Fibroblast of peridontal ligament (primary cell): ENCODE data around the gene SLC22A1.
"Not testable (repeated sequence)": the region's sequence is repeated elsewhere in the genome, so short reads cannot be mapped to it uniquely, and the experiment has no call there.

Source experiments
- DNase-seq: peaks from one replicate; pipeline ENCODE4 v3.0.0-alpha.2; 2010; ENCODE audit errors: extremely low read depth

SLC22A1 gene

GRCh38 chr6:160121558-160121957 is at the start of gene SLC22A1:
Gene SLC22A1 (plus strand): TSS chr6:160121815. CDS start chr6:160121936, 121 bp downstream.
- DNase-seq, result no peak

DNA sequence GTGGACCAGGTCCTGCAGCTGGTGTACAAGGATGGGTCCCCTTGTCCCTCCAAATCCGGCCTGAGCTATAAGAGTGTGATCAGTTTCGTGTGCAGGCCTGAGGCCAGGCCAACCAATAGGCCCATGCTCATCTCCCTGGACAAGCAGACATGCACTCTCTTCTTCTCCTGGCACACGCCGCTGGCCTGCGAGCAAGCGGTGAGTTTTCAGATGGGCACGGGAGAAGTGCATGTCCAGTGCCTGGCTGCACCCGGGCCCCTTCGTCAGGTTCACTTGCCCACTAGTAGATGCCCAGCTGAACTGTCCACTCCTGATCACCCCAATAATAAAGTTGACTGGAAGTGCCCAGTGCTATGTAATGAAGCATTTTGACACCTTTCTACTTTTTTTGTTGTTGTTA is 48.3 kb upstream of the SLC22A1 start:
- no peak for DNase-seq

DNA sequence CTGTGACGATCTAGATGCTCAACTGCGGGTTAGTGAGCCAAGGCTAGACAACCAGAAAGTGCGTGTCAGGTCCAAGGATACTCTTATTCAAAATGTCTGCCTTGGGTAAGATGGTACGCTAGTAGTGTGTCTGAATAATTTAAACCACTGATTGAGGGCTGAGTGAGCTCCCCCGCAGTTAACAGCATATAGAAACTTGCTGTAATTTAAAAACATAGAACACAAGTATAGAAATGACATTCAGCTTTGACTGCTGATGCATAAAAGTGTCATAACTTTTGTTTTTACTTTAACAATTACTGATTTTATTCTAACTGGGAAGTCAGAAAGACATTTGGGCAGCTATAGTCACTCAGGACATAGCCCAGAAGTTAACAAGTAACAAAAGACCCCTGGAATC is 45.6 kb upstream of the SLC22A1 start:
- no peak for DNase-seq

- no peak for DNase-seq
These were observed 44.6 kb upstream of the SLC22A1 start for GRCh38 chr6:160077024-160077423.

DNA sequence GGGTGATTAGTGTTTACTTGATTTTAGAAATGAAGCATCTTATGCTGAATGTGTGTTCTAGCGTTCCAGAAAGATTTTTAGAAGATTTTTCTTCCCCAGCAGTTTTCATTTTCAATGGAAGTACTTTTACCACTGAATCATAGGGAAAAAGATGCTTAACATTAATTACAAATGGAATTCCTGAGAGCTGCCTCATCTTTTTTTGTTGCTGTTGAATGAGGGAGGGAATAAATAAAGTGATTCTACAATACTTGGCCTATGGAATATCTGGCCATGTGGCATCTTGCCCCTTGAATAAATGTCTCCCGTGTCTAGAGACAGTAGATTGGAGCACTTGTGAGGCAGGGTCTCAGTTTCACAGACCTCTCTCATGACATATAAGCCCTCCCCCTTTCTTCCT is 44.1 kb upstream of the SLC22A1 start:
- peak; percentile 52 for DNase-seq

- DNase-seq, result no peak
These were observed 42.5 kb upstream of the SLC22A1 start for GRCh38 chr6:160078883-160079685.

- no peak for DNase-seq
These were observed 42.0 kb upstream of the SLC22A1 start for GRCh38 chr6:160079686-160080043.

DNA sequence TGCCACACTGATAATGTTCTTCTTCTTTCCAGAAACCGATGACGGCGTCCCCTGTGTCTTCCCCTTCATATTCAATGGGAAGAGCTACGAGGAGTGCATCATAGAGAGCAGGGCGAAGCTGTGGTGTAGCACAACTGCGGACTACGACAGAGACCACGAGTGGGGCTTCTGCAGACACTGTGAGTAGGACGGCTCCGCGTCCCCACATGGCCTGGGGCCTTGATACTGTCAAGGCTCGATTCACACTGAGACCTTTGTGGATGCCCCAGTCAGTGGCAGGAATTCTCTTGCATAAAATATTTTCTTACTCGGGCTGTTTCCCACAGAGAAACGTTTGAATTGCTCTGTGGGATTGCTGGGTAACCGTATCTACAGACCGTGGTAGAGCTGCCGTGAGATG is 41.5 kb upstream of the SLC22A1 start:
- DNase-seq, result no peak

DNA sequence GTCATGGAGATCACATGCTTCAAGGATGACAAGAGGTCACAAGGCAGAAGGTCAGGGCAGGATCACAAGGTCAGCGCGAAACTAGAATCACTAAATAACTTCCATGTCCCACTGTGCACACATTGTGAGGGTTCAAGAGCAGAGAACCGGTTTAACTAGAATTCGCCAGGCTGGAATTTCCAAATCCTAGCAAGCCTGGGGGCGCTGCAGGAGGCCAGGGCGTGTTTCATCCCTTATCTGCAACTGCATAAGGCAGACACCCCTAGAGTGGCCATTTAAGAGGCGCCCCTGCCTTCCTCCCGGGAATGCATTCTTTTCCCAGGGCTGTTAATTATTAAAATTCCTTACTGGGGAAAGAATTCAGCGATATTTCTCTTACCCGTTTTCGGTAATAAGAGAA is 40.2 kb upstream of the SLC22A1 start:
- DNase-seq, result no peak

GRCh38 chr6:160082627-160083026 is 39.0 kb upstream of the SLC22A1 start:
- DNase-seq, result no peak

DNA sequence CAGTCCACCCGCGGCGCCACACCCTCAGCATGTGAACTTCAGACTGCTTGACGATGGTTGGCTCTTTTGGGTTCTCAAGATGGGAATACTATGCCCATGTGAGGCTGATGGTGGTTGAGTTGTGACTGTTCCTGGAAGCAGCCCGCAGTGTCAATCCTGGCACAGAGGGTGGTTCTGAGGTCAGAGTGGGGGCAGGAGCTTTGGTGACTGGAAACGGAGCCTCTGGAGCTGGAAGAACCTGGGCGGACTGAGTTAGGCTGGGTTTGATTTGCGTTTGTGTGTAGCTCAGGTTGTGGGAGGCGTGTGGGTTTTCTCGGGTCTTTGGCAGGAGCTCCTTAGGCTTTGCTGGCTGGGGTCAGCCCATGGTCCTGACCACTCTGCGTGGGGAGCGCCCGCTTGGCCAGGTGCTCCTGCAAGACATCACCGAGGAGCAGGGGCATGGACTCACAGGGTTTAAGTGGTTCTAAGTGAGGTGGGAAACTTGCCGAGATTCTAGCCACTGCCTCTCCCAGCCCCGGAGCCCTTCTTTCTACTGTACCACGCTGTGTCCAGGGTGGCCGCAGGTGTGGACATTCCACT is 37.3 kb upstream of the SLC22A1 start:
- DNase-seq, result no peak

DNA sequence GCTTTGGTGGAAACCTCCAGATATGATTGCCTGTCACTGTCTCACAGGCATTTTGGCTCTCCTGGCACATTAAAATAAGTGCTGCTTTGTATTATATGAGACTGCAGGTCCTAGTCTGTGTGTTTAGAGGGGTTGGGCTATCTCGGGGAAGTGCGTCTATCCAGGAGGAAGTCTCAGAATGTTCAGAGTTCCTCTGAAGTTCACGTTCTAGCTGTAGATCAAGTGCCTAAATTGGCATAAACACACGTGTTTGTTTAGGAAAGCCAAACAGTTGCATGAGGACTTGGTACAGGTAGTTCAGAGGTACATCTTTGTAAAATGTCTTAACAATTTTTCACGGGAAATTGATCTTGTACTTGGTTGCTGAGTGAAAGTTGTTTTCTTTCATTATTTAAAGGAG is 36.4 kb upstream of the SLC22A1 start:
- no peak for DNase-seq

GRCh38 chr6:160085713-160086505 is 35.7 kb upstream of the SLC22A1 start:
- DNase-seq, result no peak

GRCh38 chr6:160086754-160087153 is 34.9 kb upstream of the SLC22A1 start:
- no peak for DNase-seq

- DNase-seq, result peak; percentile 94
These were observed 33.4 kb upstream of the SLC22A1 start for GRCh38 chr6:160088069-160088783.

- no peak for DNase-seq
These were observed 32.7 kb upstream of the SLC22A1 start for GRCh38 chr6:160088784-160089533.

GRCh38 chr6:160089534-160089897 is 32.1 kb upstream of the SLC22A1 start:
- DNase-seq, result no peak

GRCh38 chr6:160090442-160091239 is 31.0 kb upstream of the SLC22A1 start:
- DNase-seq, result not testable (repeated sequence)

DNA sequence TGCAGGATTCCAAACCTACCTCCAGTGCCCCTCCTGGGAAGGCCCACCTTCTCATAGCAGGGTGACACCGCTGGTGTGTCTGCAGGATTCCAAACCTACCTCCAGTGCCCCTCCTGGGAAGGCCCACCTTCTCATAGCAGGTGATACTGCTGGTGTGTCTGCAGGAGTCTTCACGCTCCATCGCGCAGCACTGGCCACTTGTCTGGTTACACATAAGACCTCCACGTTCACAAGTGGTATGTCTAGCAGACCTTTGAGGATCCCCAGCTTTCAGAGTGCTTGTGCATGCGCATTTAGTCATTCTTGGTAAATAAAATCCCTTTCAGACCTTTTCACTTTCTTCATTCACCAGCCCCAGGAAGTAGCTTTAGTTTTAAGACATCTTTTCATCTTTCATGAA is 29.4 kb upstream of the SLC22A1 start:
- not testable (repeated sequence) for DNase-seq

GRCh38 chr6:160092602-160093001 is 29.0 kb upstream of the SLC22A1 start:
- no peak for DNase-seq

DNA sequence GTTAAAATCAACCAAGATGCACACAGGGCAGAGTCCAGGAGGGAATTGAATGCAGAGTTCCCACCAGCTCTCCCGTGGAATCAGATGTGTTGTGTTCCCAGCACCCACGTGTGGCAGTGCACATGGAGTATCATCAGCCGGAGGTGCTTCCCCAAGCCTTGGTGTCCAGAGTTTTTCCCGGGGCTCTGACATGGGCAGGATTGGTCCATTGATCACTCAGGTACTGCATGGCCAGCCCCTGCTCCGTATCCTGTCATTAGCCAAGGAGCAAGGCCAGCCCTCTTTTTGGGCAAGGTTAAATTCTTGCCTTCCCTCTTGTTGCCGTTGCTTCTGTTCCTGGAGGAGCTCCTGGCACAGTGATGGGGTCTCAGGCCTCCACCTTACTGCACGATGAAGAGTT is 28.6 kb upstream of the SLC22A1 start:
- no peak for DNase-seq
